OCI-LY7 (cell line): ENCODE results near the gene AFF3. TPM values are rescaled to one million over a fixed set of nuclear protein-coding genes. Genes with fewer than 3 reads are reported as not detected.

ENCODE experiments used
- BruUV-seq: library from RNA; stranded (reverse); fragments of 400-500 nt; replicated peaks from 2 replicates; lab custom pipeline; 2021; lab: Mats Ljungman, UMichigan
- CTCF ChIA-PET: fragments of 300-600 bp; sonication (Branson Sonifier 250); formaldehyde crosslinking; loops from one replicate; lab custom pipeline; 2022; ENCODE audit warnings: antibody characterized with exemption; ENCODE audit not compliant: unreplicated experiment; lab: Charles Lee
- POLR2A ChIA-PET: fragments of 300-600 bp; sonication (Branson Sonifier 250); formaldehyde crosslinking; loops from one replicate; lab custom pipeline; 2022; ENCODE audit warnings: antibody characterized with exemption; lab: Charles Lee
- DNase-seq: peaks from one replicate; pipeline ENCODE4 v3.0.0-alpha.2; 2015; ENCODE audit warnings: low spot score
- H2AFZ ChIP-seq: fragments of 200-600 bp; sonication (generic), shearing (Covaris generic); 2 replicates; pipeline ENCODE4 v1.6.1; 2014; ENCODE audit warnings: mild to moderate bottlenecking, antibody characterized with exemption, low read length, moderate library complexity
- H3K27ac ChIP-seq: fragments of 200-600 bp; sonication (generic); 2 replicates; pipeline ENCODE4 v1.5.1; 2014; ENCODE audit warnings: mixed run types, low read depth, mild to moderate bottlenecking, moderate library complexity, low read length, inconsistent platforms; ENCODE audit not compliant: poor library complexity, severe bottlenecking
- H3K36me3 ChIP-seq: fragments of 200-600 bp; sonication (generic); 2 replicates; pipeline ENCODE4 v1.6.1; 2014; ENCODE audit warnings: mild to moderate bottlenecking, antibody characterized with exemption, low read length, moderate library complexity, mixed read lengths; ENCODE audit not compliant: insufficient read depth
- H3K4me1 ChIP-seq: fragments of 200-600 bp; sonication (generic); 2 replicates; pipeline ENCODE4 v1.5.1; 2014; ENCODE audit warnings: mild to moderate bottlenecking, low read length; ENCODE audit not compliant: insufficient read depth, poor library complexity, severe bottlenecking
- H3K4me2 ChIP-seq: fragments of 200-600 bp; sonication (generic); 2 replicates; pipeline ENCODE4 v1.6.1; 2014; ENCODE audit warnings: mild to moderate bottlenecking, low read length
- H3K4me3 ChIP-seq: fragments of 200-600 bp; sonication (generic); 2 replicates; pipeline ENCODE4 v1.5.1; 2014; ENCODE audit warnings: mild to moderate bottlenecking, low read depth, low read length; ENCODE audit not compliant: poor library complexity, severe bottlenecking
- H3K79me2 ChIP-seq: fragments of 200-600 bp; sonication (generic); 2 replicates; pipeline ENCODE4 v1.6.1; 2016; ENCODE audit warnings: low read depth, mild to moderate bottlenecking, low read length, moderate library complexity, mixed read lengths; ENCODE audit not compliant: insufficient read depth
- H3K9me2 ChIP-seq: fragments of 200-600 bp; sonication (generic); 2 replicates; pipeline ENCODE4 v1.6.1; 2016; ENCODE audit warnings: mild to moderate bottlenecking, low read length, mixed read lengths; ENCODE audit not compliant: insufficient read depth
- H3K9me3 ChIP-seq: fragments of 200-600 bp; sonication (generic); 2 replicates; pipeline ENCODE4 v1.6.1; 2014; ENCODE audit warnings: mild to moderate bottlenecking, mixed run types, low read length, mixed read lengths
- H4K20me1 ChIP-seq: fragments of 200-600 bp; sonication (generic); 2 replicates; pipeline ENCODE4 v1.6.1; 2014; ENCODE audit warnings: mild to moderate bottlenecking, antibody characterized with exemption, low read length, moderate library complexity, mixed read lengths; ENCODE audit not compliant: insufficient read depth
- CTCF ChIP-seq: fragments of 200-600 bp; sonication (generic); conservative IDR thresholded peaks from 2 replicates; pipeline ENCODE4 v1.5.1; 2014; ENCODE audit warnings: mild to moderate bottlenecking, antibody characterized with exemption, low read length, moderate library complexity, mixed read lengths
- EZH2phosphoT487 ChIP-seq: fragments of 200-600 bp; sonication (generic); IDR thresholded peaks from 2 replicates; pipeline ENCODE4 v1.6.1; 2018; ENCODE audit warnings: low read depth, borderline replicate concordance, mild to moderate bottlenecking, mixed run types, antibody characterized with exemption, low read length, moderate library complexity, mixed read lengths
- intact Hi-C: fragments of 100-400 bp; cut with micrococcal nuclease; formaldehyde crosslinking; loops from one replicate; pipeline ENCODE4 v1.10.0; 2022; ENCODE audit not compliant: unreplicated experiment
- total RNA-seq, 2 experiments: library from RNA; depleted of rRNA in 1 of 2; stranded (reverse); fragments of >200 nt in 1 of 2; shearing (Covaris generic) in 1 of 2; gene quantifications; 2 replicates each; pipeline ENCODE4 v1.2.3, GENCODE V29; 2014 to 2022

Gene AFF3
- total RNA-seq, 2 experiments from 2014 or later: 131 to 133 TPM

- DNase-seq: no peak
- Histone ChIP-seq H3K4me2 (no peak overlapping the region), H3K4me3 (no peak overlapping the region), H3K27ac (no peak overlapping the region), H2AFZ (no peak overlapping the region), H3K9me2 (no peaks in the 10 kb centered on the region), H3K36me3 (peaks cover 72% of the 10 kb centered on the region), H3K9me3 (no peaks in the 10 kb centered on the region), H3K4me1 (peaks cover 51% of the 10 kb centered on the region), H4K20me1 (peaks cover 44% of the 10 kb centered on the region), H3K79me2 (peaks cover 26% of the 10 kb centered on the region; the same call in 1 of the 2 replicates)
- CTCF ChIA-PET: no interaction called here
- intact Hi-C loops: no loop called here
- POLR2A ChIA-PET: interaction anchor here (1.0 to 1.2 kb wide), 2 partner anchors 33 to 42 kb away, joined by 3 read pairs; no protein-coding TSS in a partner anchor
- no peak for TF ChIP-seq CTCF
- no peak for TF ChIP-seq EZH2phosphoT487
- BruUV-seq: no TSS peak
Observed at GRCh38 chr2:100107906-100108647, 34.3 kb downstream of the AFF3 start.

GRCh38 chr2:100107440-100107839 lies 35.0 kb downstream of the AFF3 start:
- H3K36me3 ChIP-seq: peaks cover 66% of the 10 kb centered on the region
- no peak overlapping the region for H3K4me2 ChIP-seq
- intact Hi-C loops: no loop called here
- ChIA-PET CTCF (no interaction called here), POLR2A (interaction anchor here (1.0 to 1.3 kb wide), 3 partner anchors 11 to 41 kb away, joined by 3 to 4 read pairs (median 3); no protein-coding TSS in a partner anchor)
- no peak overlapping the region for H2AFZ ChIP-seq
- no peaks in the 10 kb centered on the region for H3K9me3 ChIP-seq
- peaks cover 44% of the 10 kb centered on the region for H3K4me1 ChIP-seq
- no TSS peak for BruUV-seq
- H4K20me1 ChIP-seq: peaks cover 43% of the 10 kb centered on the region
- peaks cover 20% of the 10 kb centered on the region; the same call in 1 of the 2 replicates for H3K79me2 ChIP-seq
- DNase-seq: no peak
- no peak overlapping the region for H3K4me3 ChIP-seq
- H3K27ac ChIP-seq: no peak overlapping the region
- no peaks in the 10 kb centered on the region for H3K9me2 ChIP-seq
- TF ChIP-seq EZH2phosphoT487 (no peak), CTCF (no peak)

GRCh38 chr2:100106460-100106859 lies 35.9 kb downstream of the AFF3 start:
- no peaks in the 10 kb centered on the region for H3K9me2 ChIP-seq
- intact Hi-C loops: no loop called here
- no peak for TF ChIP-seq CTCF
- no peak for TF ChIP-seq EZH2phosphoT487
- H3K4me2 ChIP-seq: peak overlapping the region; percentile 80; the same call in 1 of the 2 replicates
- no peak overlapping the region for H3K27ac ChIP-seq
- H3K79me2 ChIP-seq: peaks cover 12% of the 10 kb centered on the region; the same call in 1 of the 2 replicates
- ChIA-PET POLR2A (interaction anchor here (1.0 to 1.3 kb wide), 3 partner anchors 12 to 93 kb away, joined by 3 to 4 read pairs (median 3); no protein-coding TSS in a partner anchor), CTCF (no interaction called here)
- no peak overlapping the region for H2AFZ ChIP-seq
- no peak for DNase-seq
- peaks cover 56% of the 10 kb centered on the region for H3K36me3 ChIP-seq
- peaks cover 43% of the 10 kb centered on the region for H4K20me1 ChIP-seq
- BruUV-seq: no TSS peak
- H3K4me1 ChIP-seq: peaks cover 35% of the 10 kb centered on the region
- H3K4me3 ChIP-seq: no peak overlapping the region
- no peaks in the 10 kb centered on the region for H3K9me3 ChIP-seq
